OCI-LY3 (cell line): ENCODE results near the gene CDH3.
A peak's percentile ranks its signal among the peaks of the same experiment; 100 is the strongest.

ENCODE experiments used
- H2AFZ ChIP-seq: fragments of 200-600, 300-600 bp; shearing (Covaris generic); 2 replicates; pipeline ENCODE4 v1.6.0; 2014; ENCODE audit warnings: antibody characterized with exemption, low read depth, low read length
- H3K27ac ChIP-seq: fragments of 200-600, 300-600 bp; sonication (generic); 2 replicates; pipeline ENCODE4 v1.5.1; 2014; ENCODE audit warnings: mild to moderate bottlenecking, low read length, moderate library complexity, mixed read lengths
- H3K27me3 ChIP-seq: fragments of 200-600, 300-600 bp; sonication (generic); 2 replicates; pipeline ENCODE4 v1.6.1; 2014; ENCODE audit warnings: low read depth, low read length, mixed read lengths
- H3K36me3 ChIP-seq: fragments of 200-600, 300-600 bp; sonication (generic); replicated peaks from 2 replicates; pipeline ENCODE3; 2014; ENCODE audit warnings: low read depth, low read length, mixed read lengths
- H3K4me1 ChIP-seq: fragments of 300-600, 200-600 bp; sonication (generic); 2 replicates; pipeline ENCODE4 v1.6.1; 2014; ENCODE audit warnings: low read length, mixed read lengths
- H3K4me2 ChIP-seq: fragments of 200-600, 300-600 bp; sonication (generic); 2 replicates; pipeline ENCODE4 v1.6.1; 2014; ENCODE audit warnings: low read length, mixed read lengths
- H3K4me3 ChIP-seq: fragments of 300-600, 200-600 bp; sonication (generic); 2 replicates; pipeline ENCODE4 v1.5.1; 2014; ENCODE audit warnings: antibody characterized with exemption, mild to moderate bottlenecking, low read length, moderate library complexity
- H3K79me2 ChIP-seq: fragments of 300-600, 200-600 bp; shearing (Covaris generic); 2 replicates; pipeline ENCODE4 v1.6.1; 2014; ENCODE audit warnings: mild to moderate bottlenecking, low read length, mixed read lengths
- H3K9ac ChIP-seq: fragments of 300-600, 200-600 bp; shearing (Covaris generic); 2 replicates; pipeline ENCODE4 v1.6.0; 2014; ENCODE audit warnings: mild to moderate bottlenecking, low read length, moderate library complexity
- H3K9me3 ChIP-seq: fragments of 200-600, 300-600 bp; shearing (Covaris generic); 2 replicates; pipeline ENCODE4 v1.6.1; 2014; ENCODE audit warnings: low read length, mixed read lengths; ENCODE audit not compliant: insufficient read depth
- H4K20me1 ChIP-seq: fragments of 200-600, 300-600 bp; sonication (generic); 2 replicates; pipeline ENCODE4 v1.6.1; 2016; ENCODE audit warnings: low read length, mixed read lengths; ENCODE audit not compliant: insufficient read depth
- EZH2phosphoT487 ChIP-seq: fragments of 200-600 bp; shearing (Covaris generic); IDR thresholded peaks from 2 replicates; pipeline ENCODE4 v1.6.1; 2018; ENCODE audit warnings: antibody characterized with exemption, mixed run types, low read depth
- TF ChIP-seq, protein P1 (sequence below): fragments of 200-600, 300-600 bp; sonication (generic); IDR thresholded peaks from 2 replicates; pipeline ENCODE4 v1.5.1; 2014; ENCODE audit warnings: antibody characterized with exemption, low read length, low read depth

The CDH3 gene

DNA sequence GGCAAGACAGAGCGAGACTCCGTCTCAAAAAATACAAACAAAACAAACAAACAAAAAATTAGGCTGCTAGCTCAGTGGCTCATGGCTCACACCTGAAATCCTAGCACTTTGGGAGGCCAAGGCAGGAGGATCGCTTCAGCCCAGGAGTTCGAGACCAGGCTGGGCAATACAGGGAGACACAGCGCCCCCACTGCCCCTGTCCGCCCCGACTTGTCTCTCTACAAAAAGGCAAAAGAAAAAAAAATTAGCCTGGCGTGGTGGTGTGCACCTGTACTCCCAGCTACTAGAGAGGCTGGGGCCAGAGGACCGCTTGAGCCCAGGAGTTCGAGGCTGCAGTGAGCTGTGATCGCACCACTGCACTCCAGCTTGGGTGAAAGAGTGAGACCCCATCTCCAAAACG lies 91.5 kb downstream of the CDH3 start:
- no peak overlapping the region for H3K27ac ChIP-seq
- no peaks in the 10 kb centered on the region for H3K36me3 ChIP-seq
- no peaks in the 10 kb centered on the region for H3K9me3 ChIP-seq
- H3K4me1 ChIP-seq, result peaks cover 39% of the 10 kb centered on the region
- no peaks in the 10 kb centered on the region for H3K79me2 ChIP-seq
- TF ChIP-seq EZH2phosphoT487, result no peak
- TF ChIP-seq, protein P1, sequence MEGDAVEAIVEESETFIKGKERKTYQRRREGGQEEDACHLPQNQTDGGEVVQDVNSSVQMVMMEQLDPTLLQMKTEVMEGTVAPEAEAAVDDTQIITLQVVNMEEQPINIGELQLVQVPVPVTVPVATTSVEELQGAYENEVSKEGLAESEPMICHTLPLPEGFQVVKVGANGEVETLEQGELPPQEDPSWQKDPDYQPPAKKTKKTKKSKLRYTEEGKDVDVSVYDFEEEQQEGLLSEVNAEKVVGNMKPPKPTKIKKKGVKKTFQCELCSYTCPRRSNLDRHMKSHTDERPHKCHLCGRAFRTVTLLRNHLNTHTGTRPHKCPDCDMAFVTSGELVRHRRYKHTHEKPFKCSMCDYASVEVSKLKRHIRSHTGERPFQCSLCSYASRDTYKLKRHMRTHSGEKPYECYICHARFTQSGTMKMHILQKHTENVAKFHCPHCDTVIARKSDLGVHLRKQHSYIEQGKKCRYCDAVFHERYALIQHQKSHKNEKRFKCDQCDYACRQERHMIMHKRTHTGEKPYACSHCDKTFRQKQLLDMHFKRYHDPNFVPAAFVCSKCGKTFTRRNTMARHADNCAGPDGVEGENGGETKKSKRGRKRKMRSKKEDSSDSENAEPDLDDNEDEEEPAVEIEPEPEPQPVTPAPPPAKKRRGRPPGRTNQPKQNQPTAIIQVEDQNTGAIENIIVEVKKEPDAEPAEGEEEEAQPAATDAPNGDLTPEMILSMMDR, result no peak
- no peak overlapping the region for H2AFZ ChIP-seq
- H3K27me3 ChIP-seq, result no peaks in the 10 kb centered on the region
- H4K20me1 ChIP-seq, result no peaks in the 10 kb centered on the region
- no peak overlapping the region for H3K4me3 ChIP-seq
- no peak overlapping the region for H3K4me2 ChIP-seq
- no peak overlapping the region for H3K9ac ChIP-seq

DNA sequence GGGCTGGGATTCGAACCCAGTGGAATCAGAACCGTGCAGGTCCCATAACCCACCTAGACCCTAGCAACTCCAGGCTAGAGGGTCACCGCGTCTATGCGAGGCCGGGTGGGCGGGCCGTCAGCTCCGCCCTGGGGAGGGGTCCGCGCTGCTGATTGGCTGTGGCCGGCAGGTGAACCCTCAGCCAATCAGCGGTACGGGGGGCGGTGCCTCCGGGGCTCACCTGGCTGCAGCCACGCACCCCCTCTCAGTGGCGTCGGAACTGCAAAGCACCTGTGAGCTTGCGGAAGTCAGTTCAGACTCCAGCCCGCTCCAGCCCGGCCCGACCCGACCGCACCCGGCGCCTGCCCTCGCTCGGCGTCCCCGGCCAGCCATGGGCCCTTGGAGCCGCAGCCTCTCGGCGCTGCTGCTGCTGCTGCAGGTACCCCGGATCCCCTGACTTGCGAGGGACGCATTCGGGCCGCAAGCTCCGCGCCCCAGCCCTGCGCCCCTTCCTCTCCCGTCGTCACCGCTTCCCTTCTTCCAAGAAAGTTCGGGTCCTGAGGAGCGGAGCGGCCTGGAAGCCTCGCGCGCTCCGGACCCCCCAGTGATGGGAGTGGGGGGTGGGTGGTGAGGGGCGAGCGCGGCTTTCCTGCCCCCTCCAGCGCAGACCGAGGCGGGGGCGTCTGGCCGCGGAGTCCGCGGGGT lies 92.1 kb downstream of the CDH3 start, which contains the start of gene CDH1:
Gene CDH1 (plus strand): TSS at position 247 of the 684 bp plus-strand sequence. CDS start 124 bp downstream, at position 371.
- H2AFZ ChIP-seq, result peak within 1 kb of the TSS; percentile 28; the same call in 1 of the 2 replicates
- no peaks in the 10 kb centered on the region for H3K27me3 ChIP-seq
- H4K20me1 ChIP-seq, result no peaks in the 10 kb centered on the region
- H3K4me1 ChIP-seq, result peaks cover 43% of the 10 kb centered on the region
- no peaks in the 10 kb centered on the region for H3K36me3 ChIP-seq
- peak within 1 kb of the TSS; percentile 52 for H3K9ac ChIP-seq
- H3K79me2 ChIP-seq, result no peaks in the 10 kb centered on the region
- H3K4me2 ChIP-seq, result peak within 1 kb of the TSS; percentile 63
- peak within 1 kb of the TSS; percentile 65 for H3K4me3 ChIP-seq
- H3K27ac ChIP-seq, result peak within 1 kb of the TSS; percentile 65
- TF ChIP-seq, protein P1, result no peak
- no peak for TF ChIP-seq EZH2phosphoT487
- no peaks in the 10 kb centered on the region for H3K9me3 ChIP-seq

DNA sequence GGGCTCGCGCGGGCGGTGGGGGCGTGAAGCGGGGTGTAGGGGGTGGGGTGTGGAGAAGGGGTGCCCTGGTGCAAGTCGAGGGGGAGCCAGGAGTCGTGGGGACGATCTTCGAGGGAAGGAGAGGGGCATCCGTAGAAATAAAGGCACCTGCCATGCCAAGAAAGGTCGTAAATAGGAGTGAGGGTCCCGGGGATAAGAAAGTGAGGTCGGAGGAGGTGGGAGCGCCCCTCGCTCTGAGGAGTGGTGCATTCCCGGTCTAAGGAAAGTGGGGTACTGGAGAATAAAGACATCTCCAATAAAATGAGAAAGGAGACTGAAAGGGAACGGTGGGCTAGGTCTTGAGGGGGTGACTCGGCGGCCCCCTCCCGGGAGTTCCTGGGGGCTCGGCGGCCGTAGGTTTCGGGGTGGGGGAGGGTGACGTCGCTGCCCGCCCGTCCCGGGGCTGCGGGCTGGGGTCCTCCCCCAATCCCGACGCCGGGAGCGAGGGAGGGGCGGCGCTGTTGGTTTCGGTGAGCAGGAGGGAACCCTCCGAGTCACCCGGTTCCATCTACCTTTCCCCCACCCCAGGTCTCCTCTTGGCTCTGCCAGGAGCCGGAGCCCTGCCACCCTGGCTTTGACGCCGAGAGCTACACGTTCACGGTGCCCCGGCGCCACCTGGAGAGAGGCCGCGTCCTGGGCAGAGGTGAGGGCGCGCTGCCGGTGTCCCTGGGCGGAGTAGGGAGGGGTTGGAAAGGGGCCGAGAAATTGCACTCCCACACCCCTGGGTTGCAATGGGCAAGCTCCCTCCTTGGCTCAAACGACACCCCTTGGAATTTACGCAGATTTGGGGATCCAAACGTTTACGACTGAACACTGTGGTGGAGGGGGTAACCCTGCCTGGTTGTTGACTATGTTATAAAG lies 92.9 kb downstream of the CDH3 start:
- Histone ChIP-seq H3K9me3 (no peaks in the 10 kb centered on the region), H3K4me2 (peak overlapping the region; percentile 63), H3K27me3 (no peaks in the 10 kb centered on the region), H3K27ac (peak overlapping the region; percentile 65), H3K36me3 (no peaks in the 10 kb centered on the region), H3K4me1 (peaks cover 48% of the 10 kb centered on the region), H3K9ac (peak overlapping the region; percentile 52), H4K20me1 (no peaks in the 10 kb centered on the region), H3K79me2 (no peaks in the 10 kb centered on the region), H3K4me3 (peak overlapping the region; percentile 65), H2AFZ (peak overlapping the region; percentile 55)
- TF ChIP-seq, protein P1, result peak; percentile 49
- TF ChIP-seq EZH2phosphoT487, result no peak
